ENCODE data around the gene FAM50B.

FAM50B gene

GRCh38 chr6:3887150-3887700, 38.1 kb downstream of the FAM50B start:
- DNase-seq (ENCODE audit: low read depth, low spot score) = no peak
- no peak overlapping the region for H3K4me3 ChIP-seq (ENCODE audit: low read length)

DNA sequence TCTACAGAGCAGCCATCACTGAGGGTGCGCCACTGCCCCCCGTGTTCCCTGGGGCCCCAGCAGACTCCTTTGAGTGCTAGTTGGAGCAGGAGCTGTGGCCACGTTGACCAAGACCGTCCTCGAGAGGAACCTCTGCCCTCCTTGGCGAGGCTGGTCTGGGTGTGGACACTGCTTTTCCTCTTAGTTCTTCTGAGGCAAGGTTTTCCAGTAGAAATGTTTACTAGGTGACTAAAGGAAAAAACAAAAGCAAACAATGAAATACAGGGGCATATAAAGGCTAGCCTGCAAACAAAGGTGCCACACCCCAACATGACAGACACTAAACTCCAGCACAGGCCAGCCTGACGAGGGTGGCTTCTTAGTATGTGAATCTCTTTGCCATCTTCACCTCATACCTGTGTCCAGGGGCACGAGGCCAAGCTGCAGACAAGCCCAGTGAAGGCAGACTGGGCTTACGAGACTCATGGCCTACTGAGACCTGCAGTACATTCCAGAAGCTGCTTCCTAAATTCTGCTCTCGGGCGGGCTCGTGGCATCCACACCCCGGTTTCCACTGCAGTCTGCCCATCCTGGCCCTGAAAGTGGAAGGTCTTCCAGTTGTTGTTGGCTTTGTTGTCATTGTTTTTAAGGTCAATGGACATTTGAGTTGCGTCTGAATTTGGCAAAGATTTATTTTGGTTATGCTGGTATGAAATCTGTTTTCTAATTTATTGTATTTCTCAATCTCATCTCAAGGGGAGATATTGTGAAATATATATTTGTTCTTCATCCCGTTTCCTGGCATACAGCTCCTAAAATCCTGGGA, 39.2 kb downstream of the FAM50B start:
- DNase-seq (ENCODE audit: low read depth, low spot score) = no peak

DNA sequence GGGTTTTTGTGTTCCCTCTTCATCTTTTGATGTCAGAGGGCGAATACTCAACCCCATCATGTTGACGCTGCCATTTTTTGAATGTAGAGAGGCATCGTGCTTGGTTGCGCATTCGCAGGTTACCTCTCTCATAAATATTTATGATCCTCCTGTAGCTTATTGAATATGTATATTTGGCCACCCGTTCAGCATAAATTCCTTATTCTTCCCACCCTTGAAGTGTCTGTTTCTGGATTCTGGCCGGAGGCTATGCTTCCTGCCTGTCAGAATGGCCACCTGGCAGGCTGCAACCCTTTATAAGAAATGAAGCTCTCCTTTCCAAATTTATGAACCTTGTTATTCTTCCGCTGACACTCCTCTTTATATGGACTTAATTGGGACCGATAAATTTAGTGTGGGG, 40.9 kb downstream of the FAM50B start:
- no peak for DNase-seq (ENCODE audit: low read depth, low spot score)
- no peak overlapping the region for H3K4me3 ChIP-seq (ENCODE audit: low read length)

More for the DNA sequence above, 39.2 kb downstream of the FAM50B start:
- H3K4me3 ChIP-seq (ENCODE audit: low read length) = no peak overlapping the region

DNA sequence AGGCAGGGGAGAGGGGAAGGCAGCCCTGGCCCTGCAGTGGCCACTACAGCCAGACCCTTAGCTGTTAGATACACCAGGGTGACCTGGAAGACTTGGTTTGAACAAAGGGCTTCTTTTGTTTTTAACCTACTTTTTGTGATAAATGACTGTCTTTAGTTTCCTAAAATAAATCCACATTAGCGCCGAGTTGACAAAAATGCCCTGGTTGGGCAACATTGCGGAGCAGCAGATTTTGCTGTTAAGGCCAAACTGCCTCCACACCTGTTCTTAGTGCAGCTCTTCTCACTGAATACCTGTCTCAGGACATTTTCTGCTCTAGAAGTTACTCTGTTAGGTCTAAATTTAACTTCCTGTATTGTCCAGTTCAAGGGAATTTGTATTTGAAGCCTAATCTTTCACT, 42.7 kb downstream of the FAM50B start:
- H3K4me3 ChIP-seq (ENCODE audit: low read length) = no peak overlapping the region
- no peak for DNase-seq (ENCODE audit: low read depth, low spot score)

DNA sequence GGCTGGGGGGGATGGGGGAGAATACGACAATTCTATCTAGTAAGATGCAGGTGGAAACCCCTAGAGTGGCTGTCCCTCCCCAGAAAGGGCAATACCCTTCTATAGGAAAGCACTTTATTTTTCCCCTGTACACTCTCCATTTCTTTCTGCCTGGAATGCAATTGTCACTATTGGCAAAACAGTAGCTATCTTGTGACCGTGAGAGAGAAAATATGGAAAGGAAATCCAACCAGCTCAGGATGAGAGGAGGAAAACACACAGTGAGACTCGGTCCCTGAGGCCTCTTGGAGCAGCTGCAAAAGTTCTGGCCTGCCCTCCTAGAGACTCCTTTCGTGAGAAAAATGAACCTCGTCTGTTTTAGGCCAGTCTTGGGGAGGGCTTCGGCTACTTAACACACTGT, 43.4 kb downstream of the FAM50B start:
- DNase-seq (ENCODE audit: low read depth, low spot score) = no peak

GRCh38 chr6:3893487-3893886, 44.3 kb downstream of the FAM50B start:
- no peak for DNase-seq (ENCODE audit: low read depth, low spot score)

More for the DNA sequence above, 43.4 kb downstream of the FAM50B start:
- H3K4me3 ChIP-seq (ENCODE audit: low read length) = no peak overlapping the region

GRCh38 chr6:3893917-3894316, 44.7 kb downstream of the FAM50B start:
- DNase-seq (ENCODE audit: low read depth, low spot score) = no peak
- H3K4me3 ChIP-seq (ENCODE audit: low read length) = no peak overlapping the region

More at GRCh38 chr6:3893487-3893886, 44.3 kb downstream of the FAM50B start:
- no peak overlapping the region for H3K4me3 ChIP-seq (ENCODE audit: low read length)

DNA sequence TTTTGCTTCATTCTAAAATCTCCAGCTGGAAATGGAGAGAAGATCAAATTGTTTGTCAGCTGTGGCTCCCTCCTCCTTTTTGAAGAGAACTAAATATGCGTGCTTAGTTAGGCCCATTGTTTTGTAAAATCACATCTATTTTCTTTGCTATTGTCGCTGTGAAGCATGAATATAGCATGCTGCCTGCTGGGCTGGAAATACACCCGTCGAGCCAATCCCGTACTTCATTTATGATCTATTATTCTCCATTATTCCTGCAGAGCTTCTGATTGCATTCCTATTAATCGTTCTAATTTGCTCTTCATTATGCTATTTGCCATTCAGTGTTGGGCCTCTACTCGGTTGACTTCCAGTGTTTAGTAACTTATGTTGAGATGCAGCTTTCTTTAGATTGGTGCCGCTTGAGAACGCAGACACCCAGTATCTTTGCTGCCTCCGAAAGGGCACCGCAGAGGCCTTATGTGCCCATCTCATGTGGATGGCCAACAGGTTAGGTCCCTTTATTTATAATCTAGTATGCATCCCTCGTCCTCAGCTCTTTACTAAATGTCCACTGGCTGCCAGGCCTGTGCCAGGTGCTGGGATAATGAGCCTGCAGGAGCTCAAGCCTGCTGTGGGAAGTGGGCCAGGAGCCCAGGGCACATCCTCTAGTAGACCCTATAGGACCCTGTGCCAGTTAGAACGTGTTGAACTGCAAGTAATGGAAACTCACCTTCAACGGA, 45.6 kb downstream of the FAM50B start:
- no peak overlapping the region for H3K4me3 ChIP-seq (ENCODE audit: low read length)
- no peak for DNase-seq (ENCODE audit: low read depth, low spot score)

- no peak for DNase-seq (ENCODE audit: low read depth, low spot score)
- no peak overlapping the region for H3K4me3 ChIP-seq (ENCODE audit: low read length)
Observed at GRCh38 chr6:3895312-3895653, 46.1 kb downstream of the FAM50B start.

GRCh38 chr6:3895805-3896204, 46.6 kb downstream of the FAM50B start:
- DNase-seq (ENCODE audit: low read depth, low spot score) = no peak

DNA sequence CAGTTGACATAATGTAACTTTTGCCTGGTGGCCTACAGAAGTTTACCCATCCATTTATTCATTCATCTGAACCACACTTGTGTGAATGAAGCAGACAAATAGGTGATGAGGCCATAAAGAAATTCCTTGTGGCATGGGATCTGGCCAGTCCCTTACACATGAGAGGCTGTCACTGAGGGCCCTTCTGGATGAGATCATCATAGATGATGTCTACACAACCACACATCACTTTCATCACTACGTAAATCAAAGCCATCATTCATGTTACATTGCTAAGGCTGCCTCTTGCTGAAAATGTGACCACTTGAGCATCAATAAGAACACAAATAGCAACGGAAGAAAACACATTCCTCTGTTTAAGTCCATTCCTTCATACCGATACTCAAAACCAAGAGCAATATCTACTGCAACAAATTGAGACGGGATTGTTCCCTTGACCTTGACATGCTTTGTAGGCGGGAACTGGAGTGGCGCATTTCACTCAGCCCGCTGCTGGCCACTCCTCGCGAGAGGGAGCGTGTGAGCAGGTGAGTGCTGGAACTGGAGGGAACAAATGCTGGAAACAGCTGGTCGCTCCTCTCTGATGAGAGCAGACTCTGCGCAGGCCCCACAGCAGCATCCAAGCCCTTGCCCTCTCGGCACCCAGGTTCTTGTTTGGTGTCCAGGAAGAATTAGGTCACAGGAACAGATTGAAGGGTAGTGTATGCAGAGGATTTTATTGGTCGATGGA, 49.3 kb downstream of the FAM50B start:
- no peak for DNase-seq (ENCODE audit: low read depth, low spot score)
- H3K4me3 ChIP-seq (ENCODE audit: low read length) = no peak overlapping the region

More at GRCh38 chr6:3895805-3896204, 46.6 kb downstream of the FAM50B start:
- H3K4me3 ChIP-seq (ENCODE audit: low read length) = no peak overlapping the region

DNA sequence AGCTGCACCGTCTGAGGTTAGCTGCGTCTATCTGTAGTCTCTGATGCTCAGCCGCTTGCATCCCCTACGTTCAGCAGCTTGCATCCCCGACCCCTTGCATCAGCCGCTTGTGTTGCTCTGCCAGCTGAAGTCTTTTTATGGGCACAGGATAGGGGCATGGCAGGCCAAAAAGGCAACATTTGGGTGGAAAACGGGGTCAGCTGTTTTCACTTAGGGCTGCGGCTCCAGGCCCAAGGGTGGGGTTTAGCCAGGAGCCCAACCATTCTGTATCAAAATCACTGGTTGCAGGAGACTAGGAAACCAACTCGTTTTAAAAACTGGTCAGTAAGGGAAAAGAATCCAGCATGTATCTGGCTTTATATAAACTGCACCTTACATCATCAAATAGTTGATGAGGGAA, 49.9 kb downstream of the FAM50B start:
- DNase-seq (ENCODE audit: low read depth, low spot score) = no peak

DNA sequence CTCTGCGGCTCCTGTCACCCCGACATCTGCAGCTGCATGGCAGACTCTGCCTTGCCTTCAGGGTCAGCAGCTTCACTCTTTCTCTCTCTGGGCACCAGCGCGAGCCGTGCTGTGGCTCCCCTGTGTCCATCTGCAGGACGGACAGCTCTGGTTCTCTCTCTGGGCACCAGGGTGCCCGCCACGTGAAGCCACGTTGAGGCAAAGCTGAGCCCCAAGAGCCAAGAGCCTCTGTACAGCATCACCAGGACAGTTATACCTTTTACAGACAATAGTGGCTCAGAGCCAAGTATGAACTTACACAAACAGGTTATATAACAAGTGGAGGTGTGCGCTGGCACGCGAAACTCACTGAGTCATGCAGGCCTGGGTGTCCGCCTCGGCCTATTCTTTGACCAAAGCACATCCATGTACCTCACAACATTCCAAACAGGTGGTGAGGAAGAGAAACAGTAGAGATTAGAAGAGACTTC, 50.8 kb downstream of the FAM50B start:
- H3K4me3 ChIP-seq (ENCODE audit: low read length) = no peak overlapping the region
- DNase-seq (ENCODE audit: low read depth, low spot score) = no peak

More for the DNA sequence above, 49.9 kb downstream of the FAM50B start:
- H3K4me3 ChIP-seq (ENCODE audit: low read length) = no peak overlapping the region
